MM.1S (cell line): Measurements from ENCODE around the gene PPA2.

Experiments used
- EZH2 ChIP-seq: fragments of 300-600 bp; sonication (generic); optimal IDR thresholded peaks from 2 replicates; pipeline ENCODE3; 2017; ENCODE audit warnings: low read depth, mild to moderate bottlenecking, antibody characterized with exemption, low read length, mixed read lengths
- EZH2phosphoT487 ChIP-seq: fragments of 300-600 bp; sonication (generic); IDR thresholded peaks from 2 replicates; pipeline ENCODE4 v1.6.1; 2018; ENCODE audit warnings: antibody characterized with exemption, low read length
- TF ChIP-seq, protein P1 (sequence below): fragments of 300-600 bp; sonication (generic); IDR thresholded peaks from 2 replicates; pipeline ENCODE4 v1.5.1; 2016; ENCODE audit warnings: antibody characterized with exemption, low read length, mixed read lengths

DNA sequence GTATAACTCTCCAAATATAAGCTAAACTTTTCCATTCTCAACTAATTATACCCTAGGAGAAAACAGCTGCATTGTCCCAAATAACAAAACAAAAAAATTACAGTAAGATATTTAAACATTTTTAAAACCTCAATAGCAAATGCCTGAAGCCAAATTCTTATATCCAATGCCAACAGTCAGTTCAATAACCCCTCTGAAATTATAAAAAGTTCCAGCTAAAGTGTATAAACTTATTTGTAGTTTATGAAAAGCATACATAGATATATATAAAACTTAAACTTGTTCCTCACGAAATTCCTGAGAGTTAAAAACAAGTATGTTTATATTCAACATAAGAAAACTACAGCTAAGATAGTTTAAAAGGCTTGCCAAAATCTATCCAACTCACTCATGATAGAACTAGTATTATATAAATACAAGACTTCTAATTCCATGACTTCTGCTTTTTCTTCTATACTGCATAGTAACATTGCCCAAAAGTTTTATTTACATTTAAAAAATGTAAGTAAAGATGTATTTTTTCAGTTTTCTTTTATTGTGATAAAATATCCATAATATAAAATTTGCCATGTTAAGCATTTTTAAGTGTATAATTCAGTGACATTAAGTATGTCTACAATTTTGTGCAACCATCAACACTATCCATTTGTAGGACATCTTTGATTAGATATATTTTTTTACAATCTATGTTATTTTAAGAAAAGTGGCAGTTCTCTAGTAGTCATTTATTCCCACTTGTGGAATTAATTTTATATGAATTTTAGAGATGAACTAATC is 72.8 kb downstream of the PPA2 start:
- no peak for TF ChIP-seq EZH2
- TF ChIP-seq, protein P1, sequence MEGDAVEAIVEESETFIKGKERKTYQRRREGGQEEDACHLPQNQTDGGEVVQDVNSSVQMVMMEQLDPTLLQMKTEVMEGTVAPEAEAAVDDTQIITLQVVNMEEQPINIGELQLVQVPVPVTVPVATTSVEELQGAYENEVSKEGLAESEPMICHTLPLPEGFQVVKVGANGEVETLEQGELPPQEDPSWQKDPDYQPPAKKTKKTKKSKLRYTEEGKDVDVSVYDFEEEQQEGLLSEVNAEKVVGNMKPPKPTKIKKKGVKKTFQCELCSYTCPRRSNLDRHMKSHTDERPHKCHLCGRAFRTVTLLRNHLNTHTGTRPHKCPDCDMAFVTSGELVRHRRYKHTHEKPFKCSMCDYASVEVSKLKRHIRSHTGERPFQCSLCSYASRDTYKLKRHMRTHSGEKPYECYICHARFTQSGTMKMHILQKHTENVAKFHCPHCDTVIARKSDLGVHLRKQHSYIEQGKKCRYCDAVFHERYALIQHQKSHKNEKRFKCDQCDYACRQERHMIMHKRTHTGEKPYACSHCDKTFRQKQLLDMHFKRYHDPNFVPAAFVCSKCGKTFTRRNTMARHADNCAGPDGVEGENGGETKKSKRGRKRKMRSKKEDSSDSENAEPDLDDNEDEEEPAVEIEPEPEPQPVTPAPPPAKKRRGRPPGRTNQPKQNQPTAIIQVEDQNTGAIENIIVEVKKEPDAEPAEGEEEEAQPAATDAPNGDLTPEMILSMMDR: no peak
- TF ChIP-seq EZH2phosphoT487: no peak
